DOHH2 (cell line): ENCODE measurements around the gene FREM1.

ENCODE experiments used
- H3F3A ChIP-seq: fragments of 200-600 bp; sonication (generic), shearing (Covaris generic); 2 replicates; pipeline ENCODE4 v1.6.0; 2016; ENCODE audit warnings: antibody characterized with exemption, mild to moderate bottlenecking; ENCODE audit not compliant: control insufficient read depth, insufficient read depth
- H3K27ac ChIP-seq: fragments of 200-600 bp; sonication (generic); 2 replicates; pipeline ENCODE4 v1.5.1; 2014; ENCODE audit warnings: low read depth, mild to moderate bottlenecking, low read length, moderate library complexity
- H3K27me3 ChIP-seq: fragments of 200-600 bp; sonication (generic); 2 replicates; pipeline ENCODE4 v1.6.1; 2014; ENCODE audit warnings: mild to moderate bottlenecking, low read length, mixed read lengths; ENCODE audit not compliant: control insufficient read depth
- H3K36me3 ChIP-seq: fragments of 200-600 bp; sonication (generic); 2 replicates; pipeline ENCODE4 v1.6.1; 2014; ENCODE audit warnings: mild to moderate bottlenecking, low read length, moderate library complexity, mixed read lengths; ENCODE audit not compliant: control insufficient read depth
- H3K4me1 ChIP-seq: fragments of 200-600 bp; sonication (generic); 2 replicates; pipeline ENCODE4 v1.6.1; 2014; ENCODE audit warnings: mild to moderate bottlenecking, low read length, mixed read lengths; ENCODE audit not compliant: control insufficient read depth
- H3K4me2 ChIP-seq: fragments of 200-600 bp; sonication (generic); 2 replicates; pipeline ENCODE4 v1.6.0; 2014; ENCODE audit warnings: mild to moderate bottlenecking, low read length, moderate library complexity
- H3K4me3 ChIP-seq: fragments of 200-600 bp; sonication (generic); 2 replicates; pipeline ENCODE4 v1.5.1; 2014; ENCODE audit warnings: mild to moderate bottlenecking, low read length, mixed read lengths
- H3K79me2 ChIP-seq: fragments of 200-600 bp; sonication (generic); 2 replicates; pipeline ENCODE4 v1.6.1; 2014; ENCODE audit warnings: mild to moderate bottlenecking, low read length, mixed read lengths; ENCODE audit not compliant: control insufficient read depth
- H3K9me2 ChIP-seq: fragments of 200-600 bp; sonication (generic); replicated peaks from 2 replicates; pipeline ENCODE4 v1.6.1; 2014; ENCODE audit warnings: mild to moderate bottlenecking, low read length, mixed read lengths; ENCODE audit not compliant: control insufficient read depth
- H3K9me3 ChIP-seq: fragments of 200-600 bp; sonication (generic); 2 replicates; pipeline ENCODE4 v1.6.1; 2014; ENCODE audit warnings: antibody characterized with exemption, low read length, mixed read lengths; ENCODE audit not compliant: control insufficient read depth, insufficient read depth
- H4K20me1 ChIP-seq: fragments of 200-600 bp; sonication (generic); 2 replicates; pipeline ENCODE4 v1.6.0; 2014; ENCODE audit warnings: low read depth, mild to moderate bottlenecking, antibody characterized with exemption, low read length, moderate library complexity; ENCODE audit not compliant: control insufficient read depth, insufficient read depth
- CTCF ChIP-seq: fragments of 200-600 bp; sonication (generic); IDR thresholded peaks from one replicate; pipeline ENCODE4 v1.5.1; 2014; ENCODE audit warnings: antibody characterized with exemption, mild to moderate bottlenecking, low read depth, low read length; ENCODE audit not compliant: poor library complexity, severe bottlenecking
- EZH2phosphoT487 ChIP-seq: fragments of 200-600 bp; sonication (generic); IDR thresholded peaks from 2 replicates; pipeline ENCODE4 v1.6.1; 2017; ENCODE audit warnings: borderline replicate concordance, mild to moderate bottlenecking, antibody characterized with exemption, low read length, moderate library complexity, mixed read lengths

The FREM1 gene

GRCh38 chr9:14799030-14799429, 111.2 kb downstream of the FREM1 start:
- Histone ChIP-seq H4K20me1 (no peaks in the 10 kb centered on the region), H3K4me1 (no peaks in the 10 kb centered on the region), H3K27me3 (no peaks in the 10 kb centered on the region), H3K9me2 (no peaks in the 10 kb centered on the region), H3K27ac (no peak overlapping the region), H3F3A (no peaks in the 10 kb centered on the region), H3K36me3 (no peaks in the 10 kb centered on the region), H3K9me3 (no peaks in the 10 kb centered on the region), H3K4me3 (no peak overlapping the region), H3K79me2 (no peaks in the 10 kb centered on the region), H3K4me2 (no peak overlapping the region)
- no peak for TF ChIP-seq EZH2phosphoT487
- no peak for TF ChIP-seq CTCF

GRCh38 chr9:14797435-14797834, 112.8 kb downstream of the FREM1 start:
- H3K36me3 ChIP-seq, result no peaks in the 10 kb centered on the region
- no peak overlapping the region for H3K4me3 ChIP-seq
- no peak overlapping the region for H3K27ac ChIP-seq
- H4K20me1 ChIP-seq, result no peaks in the 10 kb centered on the region
- no peaks in the 10 kb centered on the region for H3K79me2 ChIP-seq
- no peaks in the 10 kb centered on the region for H3K27me3 ChIP-seq
- no peaks in the 10 kb centered on the region for H3K9me3 ChIP-seq
- H3K4me1 ChIP-seq, result no peaks in the 10 kb centered on the region
- no peaks in the 10 kb centered on the region for H3K9me2 ChIP-seq
- H3F3A ChIP-seq, result no peaks in the 10 kb centered on the region
- H3K4me2 ChIP-seq, result no peak overlapping the region
- TF ChIP-seq CTCF, result no peak
- TF ChIP-seq EZH2phosphoT487, result no peak

- Histone ChIP-seq H3K36me3 (no peaks in the 10 kb centered on the region), H3K27me3 (no peaks in the 10 kb centered on the region), H3F3A (no peaks in the 10 kb centered on the region), H3K27ac (no peak overlapping the region), H3K9me2 (no peaks in the 10 kb centered on the region), H3K4me3 (no peak overlapping the region), H3K4me2 (no peak overlapping the region), H3K4me1 (no peaks in the 10 kb centered on the region), H3K9me3 (no peaks in the 10 kb centered on the region), H4K20me1 (no peaks in the 10 kb centered on the region), H3K79me2 (no peaks in the 10 kb centered on the region)
- TF ChIP-seq EZH2phosphoT487, result no peak
- TF ChIP-seq CTCF, result no peak
Measured at GRCh38 chr9:14793389-14793788, 116.8 kb downstream of the FREM1 start.

- no peaks in the 10 kb centered on the region for H3K27me3 ChIP-seq
Measured at GRCh38 chr9:14790628-14791027, 119.6 kb downstream of the FREM1 start.

More at GRCh38 chr9:14790628-14791027, 119.6 kb downstream of the FREM1 start:
- H3K4me2 ChIP-seq, result no peak overlapping the region
- H3K4me1 ChIP-seq, result no peaks in the 10 kb centered on the region
- no peaks in the 10 kb centered on the region for H3K36me3 ChIP-seq
- no peaks in the 10 kb centered on the region for H3F3A ChIP-seq
- no peak overlapping the region for H3K4me3 ChIP-seq
- no peak overlapping the region for H3K27ac ChIP-seq
- TF ChIP-seq CTCF (no peak), EZH2phosphoT487 (no peak)
- H3K79me2 ChIP-seq, result no peaks in the 10 kb centered on the region
- H4K20me1 ChIP-seq, result no peaks in the 10 kb centered on the region
- H3K9me2 ChIP-seq, result no peaks in the 10 kb centered on the region
- H3K9me3 ChIP-seq, result no peaks in the 10 kb centered on the region
